ENCODE measurements around the gene TTLL1. TPM values are rescaled to one million over a fixed set of nuclear protein-coding genes. Genes with fewer than 3 reads are reported as not detected.
"Not testable (repeated sequence)": the region's sequence is repeated elsewhere in the genome, so short reads cannot be mapped to it uniquely, and the experiment has no call there.

The TTLL1 gene
- polyA plus RNA-seq, 3 donors = 4.7 to 6.0 (median 5.6) TPM

- H3K4me1 ChIP-seq (ENCODE audit: control insufficient read depth in 1 of 2, insufficient read depth in 2 of 2, low read length in 2 of 2) = peaks cover 12 to 14% of the 10 kb centered on the region in 2 donors
- intact Hi-C loops (cut with micrococcal nuclease) = loop anchor here in 1 of 2 donors (5.0 to 10.0 kb wide), 2 partner anchors 136 to 161 kb away; partner anchors contain the start of genes ARFGAP3 and TSPO
- H3K9me3 Mint-ChIP-seq = no peaks in the 10 kb centered on the region
- H3K27ac ChIP-seq (ENCODE audit: low read depth in 1 of 2, low read length in 2 of 2) = no peak overlapping the region
- no peak overlapping the region for H3K4me3 ChIP-seq (replicated peaks in 1 of 3; ENCODE audit: low read depth in 2 of 3, low read length in 3 of 3)
- WGBS (ENCODE audit: insufficient coverage) = no CpG with 5 or more reads among the region's 6 CpGs
- H3K9ac ChIP-seq (ENCODE audit: insufficient read depth, low read length, poor library complexity, severe bottlenecking) = no peak overlapping the region
- no peaks in the 10 kb centered on the region for H3K36me3 Mint-ChIP-seq
- H3K27me3 ChIP-seq (ENCODE audit: control insufficient read depth in 2 of 2, insufficient read depth in 2 of 2, low read length in 2 of 2) = no peaks in the 10 kb centered on the region
- no peak overlapping the region for H2AFZ ChIP-seq (ENCODE audit: insufficient read depth, low read depth, low read length, poor library complexity, severe bottlenecking)
- H3K79me2 ChIP-seq (ENCODE audit: insufficient read depth, low read length) = peaks cover 11% of the 10 kb centered on the region
- H3K4me3 Mint-ChIP-seq = no peak overlapping the region
- H3K4me2 ChIP-seq (replicated peaks; ENCODE audit: extremely low read depth, low read length, poor library complexity, severe bottlenecking) = no peak overlapping the region
- peaks cover 9% of the 10 kb centered on the region for H4K20me1 ChIP-seq (ENCODE audit: insufficient read depth, low read length)
- DNase-seq = no peak
- peaks cover 0 to 9% (median 1%) of the 10 kb centered on the region in 3 donors for H3K27me3 Mint-ChIP-seq (ENCODE audit: low read depth in 3 of 3)
- no peak for TF ChIP-seq CTCF (IDR thresholded peaks at IDR 0.05)
- no peaks in the 10 kb centered on the region for H3K9me3 ChIP-seq (replicated peaks in 1 of 2; ENCODE audit: control insufficient read depth in 1 of 2, insufficient read depth in 1 of 2, low read length in 2 of 2)
- H3K36me3 ChIP-seq (replicated peaks in 1 of 2; ENCODE audit: control insufficient read depth in 1 of 2, insufficient read depth in 2 of 2, low read length in 2 of 2) = no peaks in the 10 kb centered on the region
- peaks cover 18% of the 10 kb centered on the region for H3K4me1 Mint-ChIP-seq
- peak overlapping the region in 1 of 7 donors; percentile 6 for H3K27ac Mint-ChIP-seq
Measured at GRCh38 chr22:43018615-43019014, 70.6 kb downstream of the TTLL1 start.

DNA sequence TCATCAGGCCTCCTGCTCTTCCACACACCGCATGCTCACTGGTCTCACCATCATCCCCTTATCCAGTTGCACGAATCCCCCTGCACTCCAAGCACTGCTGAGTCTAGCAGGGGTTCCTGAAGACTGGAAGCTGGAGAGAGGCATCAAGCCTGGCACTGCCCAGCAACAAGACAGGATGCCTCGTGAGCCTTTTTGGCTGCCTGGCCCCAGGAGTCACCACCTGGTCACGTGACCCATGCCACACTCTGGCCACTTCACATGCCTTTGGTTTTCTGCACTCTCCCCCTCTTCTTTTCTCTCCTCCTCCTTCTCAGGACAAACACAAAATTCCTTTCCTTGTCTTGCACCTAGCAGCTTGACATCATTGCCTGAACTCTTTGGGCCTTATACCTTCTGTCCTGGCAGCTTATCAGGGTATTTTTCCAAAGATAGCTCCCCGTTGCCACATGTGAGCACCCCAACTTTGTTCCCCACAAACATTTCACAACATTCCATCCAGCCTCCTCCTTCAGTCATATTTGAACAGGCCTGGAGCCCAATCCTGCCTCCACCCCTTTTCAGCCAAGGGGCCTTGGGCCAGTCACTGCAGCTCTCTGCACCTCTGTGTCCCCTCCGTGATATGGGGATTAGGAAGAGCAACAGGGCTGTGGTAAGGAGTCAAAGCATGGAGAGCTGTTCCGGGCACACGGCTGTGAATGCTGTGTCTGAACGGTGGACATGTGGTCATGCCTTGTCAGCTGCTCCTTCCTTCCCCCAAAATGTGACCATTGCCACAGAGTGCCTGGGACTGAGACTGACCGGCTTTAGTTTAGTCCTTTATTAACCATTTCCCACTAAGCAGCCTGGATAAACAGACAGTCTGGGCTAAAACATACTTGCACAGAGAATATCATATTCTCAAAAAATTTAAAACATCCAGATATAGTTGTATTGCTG is 71.4 kb downstream of the TTLL1 start:
- peaks cover 2 to 4% of the 10 kb centered on the region in 2 donors for H3K36me3 Mint-ChIP-seq
- H3K4me1 Mint-ChIP-seq = peaks cover 26% of the 10 kb centered on the region
- intact Hi-C loops (cut with micrococcal nuclease) = loop anchor here in 1 of 2 donors (5.0 to 10.0 kb wide), 2 partner anchors 137 to 160 kb away; partner anchors contain the start of genes ARFGAP3 and TSPO
- H3K27me3 Mint-ChIP-seq (ENCODE audit: low read depth in 3 of 3) = peaks cover 0 to 9% (median 1%) of the 10 kb centered on the region in 3 donors
- Histone ChIP-seq H3K27me3 (ENCODE audit: control insufficient read depth in 2 of 2, insufficient read depth in 2 of 2, low read length in 2 of 2) (no peaks in the 10 kb centered on the region), H3K4me3 (replicated peaks in 1 of 3; ENCODE audit: low read depth in 2 of 3, low read length in 3 of 3) (no peak overlapping the region), H3K9me3 (replicated peaks in 1 of 2; ENCODE audit: control insufficient read depth in 1 of 2, insufficient read depth in 1 of 2, low read length in 2 of 2) (no peaks in the 10 kb centered on the region), H3K79me2 (ENCODE audit: insufficient read depth, low read length) (peaks cover 19% of the 10 kb centered on the region), H3K4me2 (replicated peaks; ENCODE audit: extremely low read depth, low read length, poor library complexity, severe bottlenecking) (no peak overlapping the region), H4K20me1 (ENCODE audit: insufficient read depth, low read length) (peaks cover 18% of the 10 kb centered on the region), H3K36me3 (replicated peaks in 1 of 2; ENCODE audit: control insufficient read depth in 1 of 2, insufficient read depth in 2 of 2, low read length in 2 of 2) (no peaks in the 10 kb centered on the region), H3K27ac (ENCODE audit: low read depth in 1 of 2, low read length in 2 of 2) (no peak overlapping the region), H3K4me1 (ENCODE audit: control insufficient read depth in 1 of 2, insufficient read depth in 2 of 2, low read length in 2 of 2) (peaks cover 20 to 22% of the 10 kb centered on the region in 2 donors), H3K9ac (ENCODE audit: insufficient read depth, low read length, poor library complexity, severe bottlenecking) (no peak overlapping the region), H2AFZ (ENCODE audit: insufficient read depth, low read depth, low read length, poor library complexity, severe bottlenecking) (no peak overlapping the region)
- WGBS (ENCODE audit: insufficient coverage) = 63% methylated on average over 7 of the region's 10 CpGs
- no peaks in the 10 kb centered on the region for H3K9me3 Mint-ChIP-seq
- H3K4me3 Mint-ChIP-seq = no peak overlapping the region
- no peak for DNase-seq
- H3K27ac Mint-ChIP-seq = peak overlapping the region in 1 of 7 donors; percentile 12
- no peak for TF ChIP-seq CTCF (IDR thresholded peaks at IDR 0.05)

DNA sequence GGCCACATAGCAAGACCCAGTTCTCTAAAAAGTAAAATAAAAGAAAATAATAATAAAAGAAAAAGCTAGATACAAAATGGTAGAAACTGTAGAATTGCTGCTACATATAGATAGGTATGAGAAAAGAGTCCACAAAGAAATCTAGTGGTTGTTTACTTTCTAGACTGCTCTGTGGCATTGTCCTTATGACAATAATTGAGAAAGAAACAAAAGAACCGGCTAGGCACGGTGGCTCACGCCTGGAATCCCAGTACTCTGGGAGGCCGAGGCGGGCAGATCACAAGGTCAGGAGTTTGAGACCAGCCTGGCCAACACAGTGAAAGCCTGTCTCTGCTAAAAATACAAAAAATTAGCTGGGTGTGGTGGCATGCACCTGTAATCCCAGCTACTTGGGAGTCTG is 73.0 kb downstream of the TTLL1 start:
- Histone ChIP-seq H3K79me2 (ENCODE audit: insufficient read depth, low read length) (peaks cover 36% of the 10 kb centered on the region), H4K20me1 (ENCODE audit: insufficient read depth, low read length) (peaks cover 34% of the 10 kb centered on the region), H3K4me1 (ENCODE audit: control insufficient read depth in 1 of 2, insufficient read depth in 2 of 2, low read length in 2 of 2) (peaks cover 20 to 23% of the 10 kb centered on the region in 2 donors)
- H3K27ac Mint-ChIP-seq; H3K4me3 Mint-ChIP-seq; DNase-seq; H3K4me3 ChIP-seq (replicated peaks in 1 of 3; ENCODE audit: low read depth in 2 of 3, low read length in 3 of 3); H3K36me3 ChIP-seq (replicated peaks in 1 of 2; ENCODE audit: control insufficient read depth in 1 of 2, insufficient read depth in 2 of 2, low read length in 2 of 2); H3K27me3 Mint-ChIP-seq (ENCODE audit: low read depth in 3 of 3); H3K36me3 Mint-ChIP-seq; H3K27ac ChIP-seq (ENCODE audit: low read depth in 1 of 2, low read length in 2 of 2); H3K9ac ChIP-seq (ENCODE audit: insufficient read depth, low read length, poor library complexity, severe bottlenecking); H2AFZ ChIP-seq (ENCODE audit: insufficient read depth, low read depth, low read length, poor library complexity, severe bottlenecking); H3K4me2 ChIP-seq (replicated peaks; ENCODE audit: extremely low read depth, low read length, poor library complexity, severe bottlenecking); H3K9me3 ChIP-seq (replicated peaks in 1 of 2; ENCODE audit: control insufficient read depth in 1 of 2, insufficient read depth in 1 of 2, low read length in 2 of 2); H3K9me3 Mint-ChIP-seq; H3K27me3 ChIP-seq (ENCODE audit: control insufficient read depth in 2 of 2, insufficient read depth in 2 of 2, low read length in 2 of 2): not testable (repeated sequence)
- intact Hi-C loops (cut with micrococcal nuclease) = loop anchor here in 1 of 2 donors (5.0 to 10.0 kb wide), 2 partner anchors 139 to 159 kb away; partner anchors contain the start of genes ARFGAP3 and TSPO
- 98% methylated on average over 5 of the region's 5 CpGs for WGBS (ENCODE audit: insufficient coverage)
- peaks cover 33% of the 10 kb centered on the region for H3K4me1 Mint-ChIP-seq

Data from CD14-positive monocyte (primary cell).